Gastroesophageal sphincter (tissue), 4 donors: ENCODE data around the gene SCCPDH. TPM values are rescaled to one million over a fixed set of nuclear protein-coding genes. Genes with fewer than 3 reads are reported as not detected.

Experiments
- ATAC-seq: fragments of 150-250 bp; one replicate; pipeline ENCODE4 v1.9.1; 2016; ENCODE audit warnings: mild to moderate bottlenecking, moderate library complexity
- H3K27ac ChIP-seq, 4 donors: fragments of 200-600 bp; sonication (generic) in 3 of 4; 1 replicate in 3 of 4; 2 replicates in 1 of 4; pipeline ENCODE4 v1.5.1; 2016 to 2019
- H3K27me3 ChIP-seq: fragments of 200-600 bp; sonication (generic); one replicate; pipeline ENCODE4 v1.5.1; 2019
- H3K36me3 ChIP-seq, 2 donors: fragments of 200-600 bp; sonication (generic); one replicate each; pipeline ENCODE4 v1.5.1; 2019; ENCODE audit warnings: control low read depth in 1 of 2
- H3K4me1 ChIP-seq, 3 donors: fragments of 200-600 bp; sonication (generic); 1 replicate in 2 of 3; 2 replicates in 1 of 3; pipeline ENCODE4 v1.5.1; 2016 to 2019; ENCODE audit warnings: control low read depth in 2 of 3
- H3K4me3 ChIP-seq, 2 donors: fragments of 200-600 bp; sonication (generic); one replicate each; pipeline ENCODE4 v1.5.1; 2019; ENCODE audit warnings: mild to moderate bottlenecking in 1 of 2, moderate library complexity in 1 of 2
- H3K9me3 ChIP-seq, 3 donors: fragments of 200-600 bp; sonication (generic); one replicate each; pipeline ENCODE4 v1.5.1; 2017 to 2019; ENCODE audit warnings: control low read depth in 2 of 3
- EP300 ChIP-seq: sonication (generic); formaldehyde crosslinking; IDR thresholded peaks from one replicate; pipeline ENCODE4 v1.6.1; 2017; ENCODE audit warnings: antibody characterized with exemption, mild to moderate bottlenecking
- POLR2A ChIP-seq, 2 donors: fragments of 450-650 bp; IDR thresholded peaks; one replicate each; pipeline ENCODE4 v1.6.1; 2017; ENCODE audit warnings: antibody characterized with exemption in 2 of 2, mild to moderate bottlenecking in 2 of 2, moderate library complexity in 1 of 2
- POLR2AphosphoS5 ChIP-seq: sonication (generic); formaldehyde crosslinking; IDR thresholded peaks from one replicate; pipeline ENCODE4 v1.6.1; 2017; ENCODE audit warnings: antibody characterized with exemption
- WGBS, 2 donors: methylation state at CpG; one replicate each; pipeline ENCODE4 v1.1.5; 2018; ENCODE audit warnings: low coverage in 1 of 2; 5-methylcytosine and 5-hydroxymethylcytosine counted together
- total RNA-seq, 4 donors: library from RNA; depleted of rRNA; stranded (reverse); fragments of >200 nt; gene quantifications; one replicate each; pipeline ENCODE4 v1.1.0, GENCODE V29; 2016
- TF ChIP-seq, protein P1 (sequence below), 4 experiments: fragments of 200-600 bp in 2 of 4; fragments of 450-650 bp in 2 of 4; sonication (generic) in 1 of 4; IDR thresholded peaks; one replicate each; pipeline ENCODE4 v1.5.1; 2017 to 2019; ENCODE audit warnings: antibody characterized with exemption in 4 of 4, mild to moderate bottlenecking in 2 of 4, moderate library complexity in 2 of 4

SCCPDH gene
- total RNA-seq, 4 donors from 2014 or later, result 21.3 to 32.2 (median 23.1) TPM

DNA sequence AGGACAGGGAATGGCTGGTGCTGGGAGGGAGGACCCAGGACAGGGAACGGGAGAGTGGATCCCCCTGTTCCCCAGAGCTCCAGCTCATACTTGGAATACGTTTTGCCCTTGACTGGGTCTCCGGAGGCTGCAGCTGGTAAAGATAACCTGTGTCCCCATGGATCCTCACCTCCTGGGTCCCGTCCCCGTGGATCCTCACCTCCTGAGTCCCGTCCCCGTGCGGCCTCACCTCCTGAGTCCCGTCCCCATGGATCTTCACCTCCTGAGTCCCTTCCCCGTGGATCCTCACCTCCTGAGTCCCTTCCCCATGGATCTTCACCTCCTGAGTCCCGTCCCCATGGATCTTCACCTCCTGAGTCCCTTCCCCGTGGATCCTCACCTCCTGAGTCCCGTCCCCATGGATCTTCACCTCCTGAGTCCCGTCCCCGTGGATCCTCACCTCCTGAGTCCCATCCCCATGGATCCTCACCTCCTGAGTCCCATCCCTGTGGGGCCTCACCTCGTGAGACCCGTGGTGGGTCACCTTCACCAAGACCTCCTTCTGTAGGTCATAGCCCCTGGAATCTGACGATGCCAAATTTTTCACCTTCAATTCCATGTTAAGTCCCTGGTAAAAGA lies 61.4 kb downstream of the SCCPDH start:
- peaks cover 0 to 15% (median 7%) of the 10 kb centered on the region in 3 donors for H3K4me1 ChIP-seq
- peaks cover 19% of the 10 kb centered on the region for H3K27me3 ChIP-seq
- TF ChIP-seq POLR2AphosphoS5, result no peak
- TF ChIP-seq EP300, result no peak
- no peak for TF ChIP-seq POLR2A (IDR thresholded peaks at IDR 0.05)
- TF ChIP-seq, protein P1, sequence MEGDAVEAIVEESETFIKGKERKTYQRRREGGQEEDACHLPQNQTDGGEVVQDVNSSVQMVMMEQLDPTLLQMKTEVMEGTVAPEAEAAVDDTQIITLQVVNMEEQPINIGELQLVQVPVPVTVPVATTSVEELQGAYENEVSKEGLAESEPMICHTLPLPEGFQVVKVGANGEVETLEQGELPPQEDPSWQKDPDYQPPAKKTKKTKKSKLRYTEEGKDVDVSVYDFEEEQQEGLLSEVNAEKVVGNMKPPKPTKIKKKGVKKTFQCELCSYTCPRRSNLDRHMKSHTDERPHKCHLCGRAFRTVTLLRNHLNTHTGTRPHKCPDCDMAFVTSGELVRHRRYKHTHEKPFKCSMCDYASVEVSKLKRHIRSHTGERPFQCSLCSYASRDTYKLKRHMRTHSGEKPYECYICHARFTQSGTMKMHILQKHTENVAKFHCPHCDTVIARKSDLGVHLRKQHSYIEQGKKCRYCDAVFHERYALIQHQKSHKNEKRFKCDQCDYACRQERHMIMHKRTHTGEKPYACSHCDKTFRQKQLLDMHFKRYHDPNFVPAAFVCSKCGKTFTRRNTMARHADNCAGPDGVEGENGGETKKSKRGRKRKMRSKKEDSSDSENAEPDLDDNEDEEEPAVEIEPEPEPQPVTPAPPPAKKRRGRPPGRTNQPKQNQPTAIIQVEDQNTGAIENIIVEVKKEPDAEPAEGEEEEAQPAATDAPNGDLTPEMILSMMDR (IDR thresholded peaks at IDR 0.05), result no peak
- H3K4me3 ChIP-seq, result no peak overlapping the region
- peaks cover 0 to 7% of the 10 kb centered on the region in 2 donors for H3K36me3 ChIP-seq
- no peaks in the 10 kb centered on the region for H3K9me3 ChIP-seq
- no peak overlapping the region for H3K27ac ChIP-seq
- no peak for ATAC-seq
- WGBS, 2 donors, result 77 to 82% methylated on average over 14 to 15 of the region's 18 CpGs

DNA sequence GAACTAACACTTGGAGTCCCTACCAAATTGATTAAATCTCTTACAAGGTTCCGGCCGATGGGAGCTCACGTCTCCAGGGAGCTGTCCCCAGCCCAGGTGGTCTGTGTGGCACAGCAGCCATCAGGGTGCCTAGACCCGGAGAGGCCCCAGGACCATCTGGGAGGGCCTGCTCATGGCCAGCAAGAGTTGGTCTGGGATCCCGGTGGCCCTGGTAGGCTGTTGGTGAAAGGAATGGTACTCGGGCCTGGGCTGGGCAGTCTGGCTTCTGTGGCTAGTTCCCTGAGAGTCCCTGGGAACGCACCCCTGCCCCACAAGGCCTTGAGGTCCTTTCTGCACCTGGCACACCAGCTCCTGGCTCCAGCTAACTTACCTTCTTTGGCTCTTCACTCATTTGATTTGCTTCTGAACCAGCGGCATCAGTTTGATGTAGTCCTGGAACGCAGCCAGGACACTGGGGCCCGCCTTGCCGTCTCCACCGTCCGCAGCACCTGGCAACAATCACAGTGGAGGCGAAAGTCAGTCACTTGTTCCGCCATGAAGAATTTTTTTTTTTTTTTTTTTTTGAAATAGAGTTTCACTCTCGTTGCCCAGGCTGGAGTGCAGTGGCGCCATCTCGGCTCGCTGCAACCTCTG lies 62.5 kb downstream of the SCCPDH start:
- ATAC-seq, result no peak

DNA sequence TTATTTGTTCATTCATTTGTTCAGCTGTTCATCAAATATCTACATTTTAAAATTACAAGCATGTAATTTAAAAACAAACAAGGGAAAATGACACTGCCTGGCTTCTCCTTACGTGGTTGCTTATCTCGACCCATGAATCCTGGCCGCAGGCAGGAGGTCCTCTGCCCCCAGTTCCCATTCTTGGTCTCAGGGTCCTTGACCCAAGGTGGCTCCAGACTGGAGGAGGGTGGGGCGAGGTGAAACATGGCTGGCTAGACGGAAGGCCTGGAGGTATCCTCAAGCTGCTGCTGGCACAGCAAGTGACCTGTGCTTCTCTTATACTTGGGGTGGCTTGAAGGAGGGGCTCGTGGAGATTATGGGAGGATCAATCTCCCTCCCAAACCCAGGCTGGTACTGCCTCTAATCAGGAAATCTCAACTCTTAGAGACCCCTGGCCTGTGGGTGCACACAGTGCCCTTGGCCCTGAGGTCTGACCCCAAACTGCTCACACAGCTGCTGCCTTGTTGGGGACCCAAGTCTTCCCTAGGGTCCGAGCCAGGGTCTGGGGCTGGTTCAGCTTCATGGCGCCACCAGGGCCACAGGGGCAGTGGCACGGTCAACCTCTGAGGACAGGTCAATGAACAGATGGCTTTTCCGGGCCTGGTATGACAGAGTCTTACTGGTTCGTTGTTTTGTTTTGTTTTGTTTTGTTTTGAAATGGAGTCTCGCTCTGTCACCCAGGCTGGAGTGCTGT lies 63.7 kb downstream of the SCCPDH start:
- ATAC-seq, result no peak
- 86 to 93% methylated on average over 5 to 8 of the region's 12 CpGs for WGBS, 2 donors
- H3K4me1 ChIP-seq, result peaks cover 0 to 15% (median 7%) of the 10 kb centered on the region in 3 donors
- no peaks in the 10 kb centered on the region for H3K36me3 ChIP-seq
- no peak overlapping the region for H3K4me3 ChIP-seq
- peaks cover 27% of the 10 kb centered on the region for H3K27me3 ChIP-seq
- H3K27ac ChIP-seq, result no peak overlapping the region
- TF ChIP-seq POLR2A (IDR thresholded peaks at IDR 0.05) (no peak), POLR2AphosphoS5 (no peak)
- H3K9me3 ChIP-seq, result no peaks in the 10 kb centered on the region

More for the DNA sequence above, 62.5 kb downstream of the SCCPDH start:
- H3K27me3 ChIP-seq, result peaks cover 21% of the 10 kb centered on the region
- H3K27ac ChIP-seq, result no peak overlapping the region
- no peaks in the 10 kb centered on the region for H3K9me3 ChIP-seq
- H3K4me1 ChIP-seq, result peaks cover 0 to 15% (median 7%) of the 10 kb centered on the region in 3 donors
- WGBS, 2 donors, result 47 to 100% methylated on average over 3 to 7 of the region's 19 CpGs
- TF ChIP-seq, protein P1 (IDR thresholded peaks at IDR 0.05), result no peak
- no peak for TF ChIP-seq POLR2A (IDR thresholded peaks at IDR 0.05)
- no peak for TF ChIP-seq POLR2AphosphoS5
- no peak overlapping the region for H3K4me3 ChIP-seq
- H3K36me3 ChIP-seq, result no peaks in the 10 kb centered on the region

DNA sequence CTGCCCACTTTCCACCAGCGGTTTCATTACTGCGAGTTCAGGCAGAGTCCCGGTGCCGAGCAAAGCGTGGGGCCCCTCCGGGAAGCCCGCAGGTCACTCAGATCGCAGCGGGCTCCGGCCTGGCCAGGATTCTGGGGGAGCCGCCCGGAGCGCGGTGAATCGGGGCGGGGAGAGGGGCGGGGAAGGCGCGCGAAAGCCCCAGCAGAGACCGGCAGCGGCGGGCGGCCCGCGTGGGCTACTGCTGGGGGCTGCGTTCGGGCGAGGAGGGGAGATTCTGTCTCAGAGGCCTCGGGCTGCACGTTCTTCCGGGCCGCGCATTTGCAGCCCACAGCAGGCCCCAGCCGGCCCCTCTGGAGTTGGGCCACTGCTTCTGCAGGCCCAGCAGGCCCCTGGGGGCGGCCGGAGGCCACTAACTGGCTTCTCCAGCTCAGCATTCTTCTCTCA lies 64.7 kb downstream of the SCCPDH start:
- no peak for TF ChIP-seq POLR2AphosphoS5
- TF ChIP-seq, protein P1 (IDR thresholded peaks at IDR 0.05), result no peak
- H3K27me3 ChIP-seq, result peaks cover 34% of the 10 kb centered on the region
- peak overlapping the region in 1 of 4 donors; percentile 45 for H3K27ac ChIP-seq
- peak overlapping the region; percentile 2 to 51 for H3K4me3 ChIP-seq
- H3K4me1 ChIP-seq, result peaks cover 0 to 17% (median 7%) of the 10 kb centered on the region in 3 donors
- no peaks in the 10 kb centered on the region for H3K36me3 ChIP-seq
- H3K9me3 ChIP-seq, result no peaks in the 10 kb centered on the region
- WGBS, 2 donors, result 8 to 27% methylated on average over 2 of the region's 37 CpGs
- peak; percentile 34 for ATAC-seq

DNA sequence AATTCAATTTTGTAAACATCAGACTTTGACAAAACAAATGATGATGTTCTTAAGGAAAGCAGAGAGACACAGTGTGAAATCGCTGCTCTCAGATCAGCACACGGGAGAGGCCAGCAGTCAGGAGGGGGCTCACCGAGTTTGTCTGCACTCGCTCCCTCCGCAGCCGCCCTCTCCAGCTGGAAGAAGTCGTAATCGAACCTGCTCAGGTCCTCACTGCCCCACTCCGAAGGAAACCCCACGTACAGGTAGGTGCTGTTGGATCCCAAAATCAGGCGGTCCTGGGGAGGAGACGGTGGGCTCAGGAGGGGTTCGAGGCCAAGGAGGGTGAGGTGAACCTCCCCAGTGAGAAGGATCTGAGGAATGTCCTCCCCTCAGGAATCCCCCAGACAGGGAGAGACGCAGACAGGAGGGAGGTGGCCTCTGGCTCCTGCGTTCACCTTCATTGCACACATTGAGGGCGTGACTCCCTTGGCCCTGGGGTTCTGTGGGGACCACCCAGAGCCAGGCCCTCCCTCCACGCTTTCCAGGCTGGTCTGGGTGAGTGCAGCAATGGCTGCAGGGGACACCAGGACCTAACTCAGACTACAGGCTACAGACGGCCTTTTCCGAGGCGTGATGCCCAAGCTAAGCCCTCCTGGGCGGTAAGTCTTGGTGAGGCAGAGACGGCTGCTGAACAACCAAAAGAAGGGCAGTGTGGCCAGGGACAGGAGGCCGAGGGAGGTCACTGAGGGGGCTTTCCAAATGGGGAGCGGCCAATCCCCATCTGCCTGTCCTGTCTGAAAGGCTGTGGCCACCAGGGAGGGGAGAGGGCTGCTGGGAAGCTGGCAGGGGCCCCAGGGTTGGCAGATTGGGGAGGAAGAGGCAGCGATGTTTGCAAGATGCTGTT lies 65.5 kb downstream of the SCCPDH start:
- Histone ChIP-seq H3K27ac (no peak overlapping the region), H3K9me3 (no peaks in the 10 kb centered on the region), H3K4me3 (peak overlapping the region in 1 of 2 donors; percentile 51), H3K36me3 (no peaks in the 10 kb centered on the region), H3K27me3 (peaks cover 39% of the 10 kb centered on the region), H3K4me1 (peaks cover 0 to 24% (median 7%) of the 10 kb centered on the region in 3 donors)
- TF ChIP-seq POLR2A (IDR thresholded peaks at IDR 0.05) (no peak), EP300 (no peak), POLR2AphosphoS5 (no peak)
- TF ChIP-seq, protein P1 (IDR thresholded peaks at IDR 0.05), result no peak
- 56 to 81% methylated on average over 6 to 8 of the region's 25 CpGs for WGBS, 2 donors
- ATAC-seq, result no peak
